AG10803 (cell line): ENCODE measurements around the gene CADM1.

Experiments
- DNase-seq: peaks from one replicate; pipeline ENCODE4 v3.0.0; 2010; ENCODE audit warnings: low read depth
- H3K4me3 ChIP-seq: 2 replicates; pipeline ENCODE4 v1.5.1; 2011; ENCODE audit warnings: mild to moderate bottlenecking, low read length, control low read depth
- TF ChIP-seq, protein P1 (sequence below): conservative IDR thresholded peaks from 2 replicates; pipeline ENCODE4 v1.5.1; 2011; ENCODE audit warnings: mild to moderate bottlenecking, low read length, control low read depth, inconsistent platforms

Gene CADM1

DNA sequence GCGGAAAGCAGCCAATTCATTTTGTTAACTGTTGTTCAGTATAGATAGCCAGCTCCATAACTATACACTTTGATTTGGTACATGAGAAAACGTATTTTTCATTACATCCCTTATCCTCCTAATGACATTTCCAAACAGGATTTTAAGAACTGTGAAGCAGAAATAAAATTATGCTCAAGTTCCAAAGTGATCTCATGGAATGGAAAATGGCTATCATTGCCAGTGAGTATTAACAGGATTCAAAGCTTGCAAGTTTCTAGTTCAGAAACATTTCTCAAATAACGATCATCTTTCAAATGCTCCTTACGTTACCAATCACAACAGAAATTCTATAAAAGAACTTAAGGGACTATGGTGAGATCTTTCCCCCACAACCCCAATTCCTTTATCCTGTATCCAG, 53.7 kb downstream of the CADM1 start:
- H3K4me3 ChIP-seq, result no peak overlapping the region
- TF ChIP-seq, protein P1, sequence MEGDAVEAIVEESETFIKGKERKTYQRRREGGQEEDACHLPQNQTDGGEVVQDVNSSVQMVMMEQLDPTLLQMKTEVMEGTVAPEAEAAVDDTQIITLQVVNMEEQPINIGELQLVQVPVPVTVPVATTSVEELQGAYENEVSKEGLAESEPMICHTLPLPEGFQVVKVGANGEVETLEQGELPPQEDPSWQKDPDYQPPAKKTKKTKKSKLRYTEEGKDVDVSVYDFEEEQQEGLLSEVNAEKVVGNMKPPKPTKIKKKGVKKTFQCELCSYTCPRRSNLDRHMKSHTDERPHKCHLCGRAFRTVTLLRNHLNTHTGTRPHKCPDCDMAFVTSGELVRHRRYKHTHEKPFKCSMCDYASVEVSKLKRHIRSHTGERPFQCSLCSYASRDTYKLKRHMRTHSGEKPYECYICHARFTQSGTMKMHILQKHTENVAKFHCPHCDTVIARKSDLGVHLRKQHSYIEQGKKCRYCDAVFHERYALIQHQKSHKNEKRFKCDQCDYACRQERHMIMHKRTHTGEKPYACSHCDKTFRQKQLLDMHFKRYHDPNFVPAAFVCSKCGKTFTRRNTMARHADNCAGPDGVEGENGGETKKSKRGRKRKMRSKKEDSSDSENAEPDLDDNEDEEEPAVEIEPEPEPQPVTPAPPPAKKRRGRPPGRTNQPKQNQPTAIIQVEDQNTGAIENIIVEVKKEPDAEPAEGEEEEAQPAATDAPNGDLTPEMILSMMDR, result no peak
- no peak for DNase-seq

DNA sequence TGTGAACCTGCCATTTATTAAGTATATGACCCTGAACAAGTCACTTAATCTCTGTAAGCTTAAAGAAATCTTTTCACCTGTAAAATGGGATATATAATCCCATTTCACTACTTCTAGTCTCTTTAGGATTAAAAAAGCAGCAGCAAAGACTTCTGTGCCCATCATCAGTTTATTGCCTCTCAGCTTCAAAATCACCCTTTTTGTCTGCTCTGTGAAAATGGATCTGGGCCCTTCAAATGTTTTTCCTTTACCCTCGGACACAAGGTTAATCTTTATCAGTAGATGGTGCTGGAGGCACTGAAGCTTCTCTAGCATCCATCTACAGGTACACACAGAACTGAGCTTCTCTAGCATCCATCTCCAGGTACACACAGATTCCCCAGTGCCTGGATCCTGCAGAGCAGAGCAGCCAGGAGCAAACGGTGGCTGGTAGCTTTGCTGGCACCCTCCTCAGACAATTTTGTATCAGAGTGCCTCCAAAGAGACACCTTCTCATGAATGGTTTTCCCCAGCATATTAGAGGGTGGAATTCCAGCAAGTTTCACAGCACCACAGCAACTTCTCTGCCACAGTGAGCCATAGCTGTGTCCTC, 56.8 kb downstream of the CADM1 start:
- TF ChIP-seq, protein P1, result no peak
- no peak overlapping the region for H3K4me3 ChIP-seq
- no peak for DNase-seq

DNA sequence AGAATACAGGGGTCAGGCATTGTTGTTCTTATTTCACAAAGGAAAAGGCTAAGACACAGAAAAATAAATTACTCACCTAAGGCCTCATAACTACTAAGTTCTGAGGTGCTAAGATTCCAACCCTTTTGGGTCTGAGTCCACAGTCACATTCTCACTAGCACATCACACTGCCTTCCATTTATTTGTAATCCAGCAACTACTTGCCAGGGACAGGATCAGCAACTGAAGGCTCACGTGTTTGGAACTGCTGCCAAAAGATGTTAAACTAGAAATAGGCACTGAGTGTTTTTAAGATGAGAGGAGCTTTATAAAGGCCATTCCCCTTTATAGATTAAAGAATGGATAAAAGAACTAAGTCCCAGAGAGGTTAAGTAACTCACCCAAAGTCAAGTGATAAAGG, 58.0 kb downstream of the CADM1 start:
- TF ChIP-seq, protein P1, result no peak
- H3K4me3 ChIP-seq, result no peak overlapping the region
- DNase-seq, result no peak

DNA sequence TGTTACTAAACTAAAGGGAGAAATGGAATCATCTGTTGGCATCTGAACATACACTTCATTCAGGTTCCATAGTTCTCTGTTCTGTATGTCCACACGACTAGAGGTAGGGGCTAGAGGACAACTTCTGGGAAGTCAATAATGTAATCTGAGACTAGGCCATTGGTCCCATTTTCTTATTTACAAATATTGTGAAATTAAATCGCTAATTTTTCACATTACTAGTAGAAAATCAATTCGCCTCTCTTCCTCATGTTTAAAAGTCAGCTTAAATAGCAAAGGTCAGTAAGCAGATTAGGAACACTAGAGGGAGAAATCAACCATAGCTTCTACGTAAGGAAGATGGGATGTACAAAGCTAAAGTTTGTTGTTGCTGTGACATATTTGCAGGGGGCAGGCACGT, 59.7 kb downstream of the CADM1 start:
- DNase-seq, result no peak
- TF ChIP-seq, protein P1, result no peak
- no peak overlapping the region for H3K4me3 ChIP-seq

DNA sequence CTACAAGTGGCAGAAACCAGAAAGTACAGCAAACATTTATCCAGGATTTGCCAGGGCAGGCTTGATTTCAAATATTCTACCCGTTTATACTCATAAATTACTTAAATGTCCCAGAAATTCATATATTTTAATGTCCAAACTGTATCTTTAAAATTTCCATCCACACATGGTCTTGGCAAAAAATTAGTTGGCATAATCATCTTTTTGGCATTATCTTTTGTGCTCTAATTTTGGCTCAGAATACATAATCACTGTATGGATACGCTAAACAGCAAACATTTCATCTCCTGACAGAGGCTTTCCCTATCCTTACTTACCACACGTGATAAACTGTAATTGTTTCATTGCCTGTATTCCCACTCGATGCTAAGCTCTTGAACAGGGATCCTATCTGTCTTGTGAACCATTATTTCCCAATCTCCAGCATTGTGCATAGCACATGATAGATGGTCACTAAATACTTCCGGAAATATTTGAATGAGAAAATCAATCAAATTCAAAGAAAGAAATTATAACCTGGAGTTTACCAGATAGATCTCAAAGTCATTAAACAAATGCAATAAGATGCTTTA, 64.2 kb downstream of the CADM1 start:
- TF ChIP-seq, protein P1, result no peak
- DNase-seq, result no peak
- H3K4me3 ChIP-seq, result no peak overlapping the region

DNA sequence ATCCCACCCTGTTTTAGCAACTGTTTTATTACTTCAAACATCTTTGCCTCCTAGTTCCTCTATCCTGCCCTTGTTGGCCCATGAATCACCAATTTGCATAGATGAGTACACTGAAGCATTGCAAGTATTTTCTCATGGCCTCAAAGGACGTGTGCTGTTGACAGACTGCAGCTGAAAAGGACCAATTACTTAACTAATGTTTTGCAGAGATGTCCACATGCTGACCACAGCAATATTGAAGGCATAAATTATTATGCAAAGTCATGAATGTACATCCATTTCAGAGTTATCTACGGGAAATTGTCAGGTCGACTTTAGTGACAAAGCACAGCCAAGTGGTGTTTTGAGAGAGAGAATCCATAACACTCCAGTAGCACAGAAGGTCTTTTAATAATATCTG, 64.8 kb downstream of the CADM1 start:
- TF ChIP-seq, protein P1, result no peak
- peak; percentile 53 for DNase-seq
- no peak overlapping the region for H3K4me3 ChIP-seq

DNA sequence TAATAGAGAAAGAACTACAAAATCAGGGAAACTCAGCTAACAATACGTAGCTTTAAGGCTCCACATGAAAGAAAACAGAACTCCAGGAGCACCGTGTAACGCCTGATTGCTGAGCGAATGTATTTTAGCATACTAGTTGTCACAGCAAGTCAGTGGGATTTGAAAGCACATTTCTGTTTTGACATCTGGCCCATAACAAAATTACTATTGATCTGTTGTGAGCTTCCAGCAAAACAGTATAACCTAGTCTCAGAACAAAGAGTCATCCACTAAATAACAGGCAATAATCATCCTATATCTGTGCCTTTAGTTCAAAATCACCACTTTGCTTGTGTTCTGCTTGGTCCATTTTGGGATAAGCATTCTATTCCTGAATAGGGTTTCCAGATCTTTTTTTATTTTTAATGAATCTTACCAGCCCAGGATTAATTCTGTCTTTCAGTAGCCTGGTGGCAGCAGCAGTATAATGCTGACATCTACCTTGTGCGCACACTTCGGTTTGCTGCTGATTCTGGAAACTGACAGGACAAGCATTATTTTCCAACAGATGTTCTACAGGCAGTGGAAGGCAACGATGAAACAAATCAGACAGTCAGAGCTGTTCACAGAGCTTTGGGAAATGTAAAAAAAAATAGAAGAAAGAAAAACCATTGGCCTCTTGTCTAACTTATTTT, 66.2 kb downstream of the CADM1 start:
- no peak overlapping the region for H3K4me3 ChIP-seq
- TF ChIP-seq, protein P1, result no peak
- no peak for DNase-seq
